Right lobe of liver (tissue), 6 donors: Measurements from ENCODE around the gene NRXN3. TPM values are rescaled to one million over a fixed set of nuclear protein-coding genes. Genes with fewer than 3 reads are reported as not detected.

Experiments used
- ATAC-seq, 4 donors: fragments of 200-7000 bp; cut with Tn5 transposase; one replicate each; pipeline ENCODE4 v1.9.1; 2020; ENCODE audit warnings: mild to moderate bottlenecking in 4 of 4, moderate library complexity in 4 of 4
- DNase-seq, 3 donors: peaks; one replicate each; pipeline ENCODE4 v3.0.0-alpha.2; 2020
- H3K27ac ChIP-seq, 3 donors: fragments of 200-600 bp; one replicate each; pipeline ENCODE4 v1.8.0; 2022
- H3K27me3 ChIP-seq, 2 donors: fragments of 200-600 bp; one replicate each; pipeline ENCODE4 v1.8.0; 2022
- H3K36me3 ChIP-seq, 4 donors: fragments of 200-600 bp; sonication (generic) in 1 of 4; one replicate each; pipeline versions ENCODE4 v1.5.1 to v1.8.0; 2017 to 2022; ENCODE audit warnings: control low read depth in 1 of 4
- H3K4me1 ChIP-seq, 4 donors: fragments of 200-600 bp; sonication (generic) in 1 of 4; one replicate each; pipeline versions ENCODE4 v1.5.1 to v1.8.0; 2017 to 2022; ENCODE audit warnings: control low read depth in 1 of 4
- H3K4me3 ChIP-seq, 3 donors: fragments of 200-600 bp; one replicate each; pipeline ENCODE4 v1.8.0; 2022
- H3K9me3 ChIP-seq, 4 donors: fragments of 200-600 bp; sonication (generic) in 1 of 4; one replicate each; pipeline versions ENCODE4 v1.5.1 to v1.8.0; 2017 to 2022; ENCODE audit warnings: control low read depth in 1 of 4
- POLR2A ChIP-seq: fragments of 450-650 bp; IDR thresholded peaks from one replicate; pipeline ENCODE4 v1.6.1; 2017; ENCODE audit warnings: antibody characterized with exemption, mild to moderate bottlenecking
- WGBS: methylation state at CpG from one replicate; pipeline ENCODE4 v1.1.6; 2018; ENCODE audit warnings: low coverage, low lambda C conversion rate; ENCODE audit not compliant: insufficient coverage; ENCODE audit errors: missing lambda C conversion rate; 5-methylcytosine and 5-hydroxymethylcytosine counted together
- intact Hi-C, 2 donors: fragments of 100-400 bp; cut with DNase I; formaldehyde crosslinking; loops; one replicate each; pipeline versions ENCODE4 v1.11.2 to v1.14.1; 2022
- total RNA-seq, 6 experiments: library from RNA; depleted of rRNA in 2 of 6; stranded (reverse); fragments of >200 nt in 2 of 6; fragmentation: NEBNext Ultra II Directional in 3 of 6; extraction: Animal tissue kit (Norgen Biotek cat#: 25700) in 3 of 6; gene quantifications; one replicate each; pipeline versions ENCODE4 v1.1.0 to v1.2.4, GENCODE V29; 2016 to 2023
- TF ChIP-seq, protein P1 (sequence below), 4 donors: fragments of 200-600 bp in 3 of 4; fragments of 450-650 bp in 1 of 4; IDR thresholded peaks; one replicate each; pipeline versions ENCODE4 v1.5.1 to v1.8.0; 2016 to 2022; ENCODE audit warnings: antibody characterized with exemption in 4 of 4, mild to moderate bottlenecking in 2 of 4
- donor health status: DM: no; HTN: yes; CAD: no.
- donor health status: DM: no; HTN: no; CAD: no.
- donor health status: DM: no; HTN: no; CAD: no.
- donor health status: DM: no; HTN: yes; CAD: no.
- donor health status: DM: no; HTN: yes; CAD: no.

NRXN3 gene
- total RNA-seq, 6 experiments from 2014 or later, result 0.06 to 0.51 (median 0.23) TPM; not detected in 1

DNA sequence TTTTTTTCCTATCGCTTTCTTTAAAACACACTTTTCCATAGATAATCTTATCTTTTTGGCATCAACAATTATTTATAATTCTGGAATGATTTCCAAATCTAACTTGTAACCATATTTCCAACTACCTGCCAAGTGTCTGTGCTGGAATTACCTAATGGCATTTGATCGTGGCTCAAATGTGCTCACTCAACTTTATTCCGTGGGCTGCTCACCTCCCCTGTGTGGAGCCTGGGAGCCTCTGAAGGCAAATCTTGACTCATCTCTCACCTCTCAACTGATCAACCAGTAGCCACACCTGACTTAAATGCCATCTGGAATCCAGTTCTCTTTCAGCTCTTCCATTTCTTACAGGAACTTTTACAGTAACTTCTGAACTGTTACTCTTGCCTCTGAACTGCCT is 1432.6 kb downstream of the NRXN3 start:
- 46% methylated on average over 3 of the region's 3 CpGs for WGBS
- no peaks in the 10 kb centered on the region for H3K27me3 ChIP-seq
- H3K4me1 ChIP-seq, result no peaks in the 10 kb centered on the region
- H3K36me3 ChIP-seq, result no peaks in the 10 kb centered on the region
- H3K9me3 ChIP-seq, result no peaks in the 10 kb centered on the region
- no peak overlapping the region for H3K4me3 ChIP-seq
- DNase-seq (no peak), ATAC-seq (no peak)
- H3K27ac ChIP-seq, result no peak overlapping the region
- intact Hi-C loops, result no loop called here
- TF ChIP-seq, protein P1, sequence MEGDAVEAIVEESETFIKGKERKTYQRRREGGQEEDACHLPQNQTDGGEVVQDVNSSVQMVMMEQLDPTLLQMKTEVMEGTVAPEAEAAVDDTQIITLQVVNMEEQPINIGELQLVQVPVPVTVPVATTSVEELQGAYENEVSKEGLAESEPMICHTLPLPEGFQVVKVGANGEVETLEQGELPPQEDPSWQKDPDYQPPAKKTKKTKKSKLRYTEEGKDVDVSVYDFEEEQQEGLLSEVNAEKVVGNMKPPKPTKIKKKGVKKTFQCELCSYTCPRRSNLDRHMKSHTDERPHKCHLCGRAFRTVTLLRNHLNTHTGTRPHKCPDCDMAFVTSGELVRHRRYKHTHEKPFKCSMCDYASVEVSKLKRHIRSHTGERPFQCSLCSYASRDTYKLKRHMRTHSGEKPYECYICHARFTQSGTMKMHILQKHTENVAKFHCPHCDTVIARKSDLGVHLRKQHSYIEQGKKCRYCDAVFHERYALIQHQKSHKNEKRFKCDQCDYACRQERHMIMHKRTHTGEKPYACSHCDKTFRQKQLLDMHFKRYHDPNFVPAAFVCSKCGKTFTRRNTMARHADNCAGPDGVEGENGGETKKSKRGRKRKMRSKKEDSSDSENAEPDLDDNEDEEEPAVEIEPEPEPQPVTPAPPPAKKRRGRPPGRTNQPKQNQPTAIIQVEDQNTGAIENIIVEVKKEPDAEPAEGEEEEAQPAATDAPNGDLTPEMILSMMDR (IDR thresholded peaks at IDR 0.05), result no peak
- TF ChIP-seq POLR2A, result no peak

DNA sequence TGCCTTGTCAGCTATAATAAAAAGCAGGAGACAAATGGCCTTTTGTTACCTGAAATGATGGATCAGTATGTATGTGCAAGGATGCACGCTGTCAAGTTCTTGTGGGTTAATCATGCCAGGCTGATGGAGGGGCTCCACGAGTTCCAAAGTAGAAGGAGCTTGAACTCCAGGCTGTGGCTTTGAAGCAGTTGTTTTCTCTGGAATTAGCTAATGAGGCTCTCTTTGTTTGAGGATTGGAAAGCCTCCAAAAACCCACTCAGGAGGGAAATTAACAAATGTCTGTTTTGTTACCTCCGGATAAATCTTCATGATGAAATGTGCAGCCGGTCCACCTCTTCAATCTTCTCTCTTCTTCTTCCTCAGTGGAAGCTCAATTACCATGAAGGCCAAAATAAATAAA is 1435.7 kb downstream of the NRXN3 start:
- DNase-seq, result no peak
- Histone ChIP-seq H3K4me3 (no peak overlapping the region), H3K27me3 (no peaks in the 10 kb centered on the region), H3K36me3 (no peaks in the 10 kb centered on the region), H3K4me1 (no peaks in the 10 kb centered on the region), H3K9me3 (no peaks in the 10 kb centered on the region), H3K27ac (no peak overlapping the region)
- WGBS, result 37% methylated on average over 4 of the region's 4 CpGs
- TF ChIP-seq POLR2A, result no peak
- TF ChIP-seq, protein P1 (IDR thresholded peaks at IDR 0.05), result no peak
- no peak for ATAC-seq
- intact Hi-C loops, result no loop called here

DNA sequence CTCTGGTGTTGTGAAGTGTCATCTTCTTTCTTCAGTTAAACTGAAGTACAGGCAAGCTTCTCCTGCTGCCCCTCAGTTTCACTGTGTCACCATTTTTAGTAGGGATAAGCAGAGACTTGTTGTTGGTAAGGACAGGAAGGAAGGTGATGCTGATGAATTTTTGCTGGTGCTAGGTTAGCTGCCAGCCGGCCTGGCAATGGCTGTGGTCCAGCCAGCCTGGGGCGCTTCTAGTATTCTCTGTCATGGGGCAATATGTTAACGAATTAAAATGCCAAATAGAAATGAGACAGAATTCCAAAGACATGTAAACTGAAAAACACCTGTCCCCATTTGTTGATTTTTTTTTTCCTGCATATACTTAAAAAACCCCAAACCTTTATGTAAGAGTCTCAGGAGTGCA is 1438.3 kb downstream of the NRXN3 start:
- intact Hi-C loops, result no loop called here
- H3K4me1 ChIP-seq, result no peaks in the 10 kb centered on the region

DNA sequence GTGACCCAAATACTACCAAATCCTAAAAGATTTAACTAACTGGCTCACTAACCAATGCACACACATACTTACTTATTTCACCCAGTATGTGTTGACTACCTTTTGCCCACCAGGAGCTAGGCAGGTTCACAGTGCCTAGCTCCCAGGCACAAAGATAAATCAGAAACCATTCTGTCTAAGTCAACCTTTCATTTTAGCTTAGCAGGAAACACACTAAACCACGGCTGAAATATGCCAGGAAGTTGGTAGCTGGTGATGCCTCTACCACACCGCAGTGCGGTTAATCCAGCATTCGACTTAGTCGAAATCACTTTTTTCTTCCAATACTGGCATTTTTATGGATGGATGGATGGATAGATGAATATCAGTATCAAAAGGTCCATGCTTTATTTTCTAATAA is 1443.5 kb downstream of the NRXN3 start:
- H3K27me3 ChIP-seq, result no peaks in the 10 kb centered on the region
- no peak overlapping the region for H3K27ac ChIP-seq
- no peak overlapping the region for H3K4me3 ChIP-seq
- ATAC-seq (no peak), DNase-seq (no peak)
- no peaks in the 10 kb centered on the region for H3K4me1 ChIP-seq
- no peak for TF ChIP-seq POLR2A
- TF ChIP-seq, protein P1 (IDR thresholded peaks at IDR 0.05), result no peak
- no peaks in the 10 kb centered on the region for H3K36me3 ChIP-seq
- intact Hi-C loops, result no loop called here
- no peaks in the 10 kb centered on the region for H3K9me3 ChIP-seq
- WGBS, result 47% methylated on average over 5 of the region's 5 CpGs

More for the DNA sequence above, 1438.3 kb downstream of the NRXN3 start:
- ATAC-seq, result no peak
- 75% methylated on average over 3 of the region's 3 CpGs for WGBS
- DNase-seq, result no peak
- Histone ChIP-seq H3K36me3 (no peaks in the 10 kb centered on the region), H3K4me3 (no peak overlapping the region), H3K9me3 (no peaks in the 10 kb centered on the region), H3K27ac (no peak overlapping the region), H3K27me3 (no peaks in the 10 kb centered on the region)
- TF ChIP-seq, protein P1 (IDR thresholded peaks at IDR 0.05), result no peak

DNA sequence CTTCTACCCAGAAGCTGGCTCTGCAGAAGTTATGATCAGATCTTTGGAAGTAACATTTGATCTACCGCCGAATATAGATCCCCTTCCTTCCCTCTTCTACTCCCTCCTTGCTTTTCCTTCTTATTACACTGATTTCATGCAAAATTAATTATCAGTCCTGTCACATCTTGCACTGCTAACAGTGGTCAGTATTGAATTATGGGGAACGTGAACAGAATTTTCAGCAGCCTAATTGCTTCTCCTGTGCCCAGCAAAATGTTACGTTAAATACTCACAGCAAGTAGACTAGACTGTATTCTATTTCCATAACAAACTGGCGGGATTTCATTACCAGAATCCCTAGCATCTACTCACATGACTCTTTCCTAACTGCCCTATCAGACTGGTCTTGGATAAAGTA is 1444.3 kb downstream of the NRXN3 start:
- Histone ChIP-seq H3K27ac (no peak overlapping the region), H3K27me3 (no peaks in the 10 kb centered on the region), H3K36me3 (no peaks in the 10 kb centered on the region), H3K4me1 (no peaks in the 10 kb centered on the region), H3K9me3 (no peaks in the 10 kb centered on the region), H3K4me3 (no peak overlapping the region)
- intact Hi-C loops, result no loop called here
- TF ChIP-seq, protein P1 (IDR thresholded peaks at IDR 0.05), result no peak
- TF ChIP-seq POLR2A, result no peak
- ATAC-seq, result no peak
- 62% methylated on average over 5 of the region's 5 CpGs for WGBS
- no peak for DNase-seq
